HepG2 (cell line): ENCODE results near the gene NFIC. TPM values are rescaled to one million over a fixed set of nuclear protein-coding genes. Genes with fewer than 3 reads are reported as not detected.

ENCODE experiments used
- ARID4A ChIP-seq: sonication (generic); formaldehyde crosslinking; IDR thresholded peaks from 2 replicates; pipeline ENCODE4 v1.5.0; 2020; ENCODE audit warnings: mild to moderate bottlenecking, missing genetic modification reagents, borderline replicate concordance
- DR1 ChIP-seq: sonication (generic); formaldehyde crosslinking; IDR thresholded peaks from 2 replicates; pipeline ENCODE4 v1.8.0; 2021; ENCODE audit warnings: mild to moderate bottlenecking, missing genetic modification reagents, inconsistent platforms
- HNRNPL ChIP-seq: fragments of 200-400 bp; formaldehyde crosslinking; IDR thresholded peaks from 2 replicates; pipeline ENCODE4 v1.6.1; 2017; ENCODE audit warnings: mild to moderate bottlenecking, low read depth, low read length
- KMT2A ChIP-seq: sonication (generic); formaldehyde crosslinking; IDR thresholded peaks from 2 replicates; pipeline ENCODE4 v1.4.0; 2020; ENCODE audit warnings: missing genetic modification reagents
- MIXL1 ChIP-seq: IDR thresholded peaks from 2 replicates; pipeline ENCODE4 v1.6.1; 2016
- SOX13 ChIP-seq, 3 experiments: fragments of 450-650 bp in 1 of 3; sonication (generic) in 1 of 3; formaldehyde crosslinking in 1 of 3; IDR thresholded peaks in 2 of 3; conservative IDR thresholded peaks in 1 of 3; 2 replicates each; pipeline versions ENCODE4 v1.5.0 to v1.6.1; 2016 to 2020; ENCODE audit warnings: antibody characterized with exemption in 1 of 3, mild to moderate bottlenecking in 1 of 3, missing compliant biosample characterization in 1 of 3, missing genetic modification reagents in 1 of 3, moderate library complexity in 1 of 3
- TEAD3 ChIP-seq: optimal IDR thresholded peaks from 2 replicates; pipeline ENCODE3; 2016; ENCODE audit warnings: borderline replicate concordance
- ZNF318 ChIP-seq: sonication (generic); formaldehyde crosslinking; IDR thresholded peaks from 2 replicates; pipeline ENCODE4 v1.4.0; 2020; ENCODE audit warnings: mild to moderate bottlenecking, missing genetic modification reagents
- ZNF451 ChIP-seq: sonication (generic); formaldehyde crosslinking; IDR thresholded peaks from 2 replicates; pipeline ENCODE4 v1.5.0; 2020; ENCODE audit warnings: mild to moderate bottlenecking, missing genetic modification reagents
- ZNF501 ChIP-seq: sonication (generic); formaldehyde crosslinking; IDR thresholded peaks from 2 replicates; pipeline ENCODE4 v1.5.1; 2020; ENCODE audit warnings: mild to moderate bottlenecking, moderate library complexity, missing genetic modification reagents
- ZNF543 ChIP-seq: sonication (generic); formaldehyde crosslinking; IDR thresholded peaks from 2 replicates; pipeline ENCODE4 v1.4.0; 2020; ENCODE audit warnings: mild to moderate bottlenecking, missing genetic modification reagents
- ZNF713 ChIP-seq: sonication (generic); formaldehyde crosslinking; IDR thresholded peaks from 2 replicates; pipeline ENCODE4 v1.4.0; 2020; ENCODE audit warnings: mild to moderate bottlenecking, missing genetic modification reagents
- ZNF782 ChIP-seq: sonication (generic); formaldehyde crosslinking; IDR thresholded peaks from 2 replicates; pipeline ENCODE4 v1.4.0; 2020; ENCODE audit warnings: missing genetic modification reagents, mild to moderate bottlenecking, borderline replicate concordance
- ZNF841 ChIP-seq: sonication (generic); formaldehyde crosslinking; IDR thresholded peaks from 2 replicates; pipeline ENCODE4 v1.8.1; 2023; ENCODE audit warnings: missing genetic modification reagents, borderline replicate concordance
- polyA plus RNA-seq, 8 experiments: library from polyadenylated mRNA; depleted of rRNA in 3 of 8; stranded (reverse) in 7 of 8; unstranded in 1 of 8; fragments of >200 nt; fragmentation: Illumina TruSeq in 4 of 8; extraction: Trizol in 4 of 8; gene quantifications; 2 replicates each; pipeline versions ENCODE4 v1.2.1 to v1.2.3, GENCODE V29; 2011 to 2016; ENCODE audit warnings: low read depth in 4 of 8, missing spikeins in 1 of 8, mixed read lengths in 1 of 8; ENCODE audit not compliant: insufficient read depth in 1 of 8
- total RNA-seq, 5 experiments: library from RNA; depleted of rRNA; stranded (reverse); fragments of >200 nt; fragmentation: Illumina TruSeq; extraction: Trizol; gene quantifications; 2 replicates each; pipeline ENCODE4 v1.2.3, GENCODE V29; 2016; ENCODE audit warnings: low read depth in 1 of 5

NFIC gene
- total and polyA plus RNA-seq, 2 of the 13 experiments (the other 11 are each of a cell fraction or from before 2014, with no cell fraction given) = 1.3 to 2.5 TPM

GRCh38 chr19:3480383-3481091, 114.2 kb downstream of the NFIC start, which contains the start of gene SMIM24 (continued):
- peak; percentile 37; the same call in 1 of the 2 replicates for TF ChIP-seq ARID4A (CRISPR knock-in tag)
- TF ChIP-seq ZNF543 (CRISPR knock-in tag) = no peak
- 0 out of 2 replicates have a peak, but pooled peaks have one; percentile 56 for TF ChIP-seq MIXL1 (CRISPR knock-in tag)
- TF ChIP-seq DR1 = peak; percentile 47; the same call in 1 of the 2 replicates
- TF ChIP-seq ZNF451 (CRISPR knock-in tag) = 0 out of 2 replicates have a peak, but pooled peaks have one; percentile 45
- peak; percentile 56; the same call in 1 of the 2 replicates for TF ChIP-seq ZNF782 (CRISPR knock-in tag)
- TF ChIP-seq ZNF841 = 0 out of 2 replicates have a peak, but pooled peaks have one; percentile 14
- TF ChIP-seq SOX13 (IDR thresholded peaks at IDR 0.05) = no peak
- peak in 1 of 2 experiments; percentile 47; a peak in 1 of 4 replicates for TF ChIP-seq SOX13 (CRISPR knock-in tag; conservative IDR thresholded peaks at IDR 0.05 in 1 of 2, IDR thresholded peaks at IDR 0.05 in 1 of 2)
- TF ChIP-seq HNRNPL = peak; percentile 98
- TF ChIP-seq KMT2A (CRISPR knock-in tag) = 0 out of 2 replicates have a peak, but pooled peaks have one; percentile 21
- TF ChIP-seq ZNF501 (CRISPR knock-in tag) = no peak
- peak; percentile 49 for TF ChIP-seq TEAD3 (CRISPR knock-in tag)
- TF ChIP-seq ZNF318 (CRISPR knock-in tag) = no peak
- TF ChIP-seq ZNF713 (CRISPR knock-in tag) = no peak
